Neutrophil (primary cell): Measurements from ENCODE around the gene NTM.

Experiments
- H3K27ac ChIP-seq: fragments of 200-600 bp; sonication (generic); 2 replicates; pipeline ENCODE4 v1.5.1; 2016; ENCODE audit warnings: mild to moderate bottlenecking, moderate library complexity
- H3K27me3 ChIP-seq: fragments of 200-600 bp; sonication (generic); 2 replicates; pipeline ENCODE4 v1.6.0; 2016; ENCODE audit warnings: mild to moderate bottlenecking
- H3K36me3 ChIP-seq: fragments of 200-600 bp; sonication (generic); 2 replicates; pipeline ENCODE4 v1.5.1; 2017
- H3K4me1 ChIP-seq, 2 experiments: fragments of 200-600 bp in 1 of 2; sonication (generic) in 1 of 2; 1 replicate in 1 of 2; 2 replicates in 1 of 2; pipeline versions ENCODE4 v1.5.1 to v1.6.1; 2013 to 2016; ENCODE audit warnings: low read depth in 1 of 2, low read length in 1 of 2, mild to moderate bottlenecking in 1 of 2, moderate library complexity in 1 of 2; ENCODE audit not compliant: control insufficient read depth in 1 of 2, insufficient read depth in 1 of 2
- H3K4me3 ChIP-seq, 2 experiments: fragments of 200-600 bp in 1 of 2; sonication (generic) in 1 of 2; 1 replicate in 1 of 2; 2 replicates in 1 of 2; pipeline ENCODE4 v1.5.1; 2013 to 2016; ENCODE audit warnings: low read depth in 1 of 2, low read length in 1 of 2, mild to moderate bottlenecking in 1 of 2, moderate library complexity in 1 of 2
- H3K9me3 ChIP-seq: fragments of 200-600 bp; sonication (generic); 2 replicates; pipeline ENCODE4 v1.5.1; 2016
- CTCF ChIP-seq: fragments of 200-600 bp; sonication (generic); IDR thresholded peaks from 2 replicates; pipeline ENCODE4 v1.5.1; 2016; ENCODE audit warnings: antibody characterized with exemption

Gene NTM

GRCh38 chr11:132103021-132103420 lies 732.6 kb downstream of the NTM start:
- TF ChIP-seq CTCF, result no peak
- Histone ChIP-seq H3K4me3 (no peak overlapping the region), H3K9me3 (no peaks in the 10 kb centered on the region), H3K27me3 (no peaks in the 10 kb centered on the region), H3K36me3 (no peaks in the 10 kb centered on the region), H3K4me1 (no peaks in the 10 kb centered on the region), H3K27ac (no peak overlapping the region)

GRCh38 chr11:132106096-132106982 lies 735.9 kb downstream of the NTM start:
- Histone ChIP-seq H3K4me1 (no peaks in the 10 kb centered on the region), H3K27me3 (no peaks in the 10 kb centered on the region), H3K9me3 (no peaks in the 10 kb centered on the region), H3K4me3 (no peak overlapping the region), H3K36me3 (no peaks in the 10 kb centered on the region), H3K27ac (no peak overlapping the region)
- no peak for TF ChIP-seq CTCF

- Histone ChIP-seq H3K36me3 (no peaks in the 10 kb centered on the region), H3K4me1 (no peaks in the 10 kb centered on the region), H3K27ac (no peak overlapping the region), H3K4me3 (no peak overlapping the region), H3K27me3 (no peaks in the 10 kb centered on the region), H3K9me3 (no peaks in the 10 kb centered on the region)
- no peak for TF ChIP-seq CTCF
Observed at GRCh38 chr11:132111316-132111715, 740.9 kb downstream of the NTM start.

- no peaks in the 10 kb centered on the region for H3K9me3 ChIP-seq
- TF ChIP-seq CTCF, result no peak
- H3K27ac ChIP-seq, result no peak overlapping the region
- H3K4me3 ChIP-seq, result no peak overlapping the region
- no peaks in the 10 kb centered on the region for H3K27me3 ChIP-seq
- H3K36me3 ChIP-seq, result no peaks in the 10 kb centered on the region
- no peaks in the 10 kb centered on the region for H3K4me1 ChIP-seq
Observed at GRCh38 chr11:132111838-132112237, 741.4 kb downstream of the NTM start.

GRCh38 chr11:132112846-132113245 lies 742.4 kb downstream of the NTM start:
- no peak for TF ChIP-seq CTCF
- no peaks in the 10 kb centered on the region for H3K9me3 ChIP-seq
- no peak overlapping the region for H3K4me3 ChIP-seq
- H3K27ac ChIP-seq, result no peak overlapping the region
- no peaks in the 10 kb centered on the region for H3K36me3 ChIP-seq
- H3K4me1 ChIP-seq, result no peaks in the 10 kb centered on the region
- H3K27me3 ChIP-seq, result no peaks in the 10 kb centered on the region
